GM21786 (cell line): ENCODE results near the gene DHRS7B.

Experiments
- ATAC-seq: cut with Tn5 transposase; IDR thresholded peaks from one replicate; pipeline ENCODE4 v1.9.1; 2021; ENCODE audit not compliant: unreplicated experiment

Gene DHRS7B

DNA sequence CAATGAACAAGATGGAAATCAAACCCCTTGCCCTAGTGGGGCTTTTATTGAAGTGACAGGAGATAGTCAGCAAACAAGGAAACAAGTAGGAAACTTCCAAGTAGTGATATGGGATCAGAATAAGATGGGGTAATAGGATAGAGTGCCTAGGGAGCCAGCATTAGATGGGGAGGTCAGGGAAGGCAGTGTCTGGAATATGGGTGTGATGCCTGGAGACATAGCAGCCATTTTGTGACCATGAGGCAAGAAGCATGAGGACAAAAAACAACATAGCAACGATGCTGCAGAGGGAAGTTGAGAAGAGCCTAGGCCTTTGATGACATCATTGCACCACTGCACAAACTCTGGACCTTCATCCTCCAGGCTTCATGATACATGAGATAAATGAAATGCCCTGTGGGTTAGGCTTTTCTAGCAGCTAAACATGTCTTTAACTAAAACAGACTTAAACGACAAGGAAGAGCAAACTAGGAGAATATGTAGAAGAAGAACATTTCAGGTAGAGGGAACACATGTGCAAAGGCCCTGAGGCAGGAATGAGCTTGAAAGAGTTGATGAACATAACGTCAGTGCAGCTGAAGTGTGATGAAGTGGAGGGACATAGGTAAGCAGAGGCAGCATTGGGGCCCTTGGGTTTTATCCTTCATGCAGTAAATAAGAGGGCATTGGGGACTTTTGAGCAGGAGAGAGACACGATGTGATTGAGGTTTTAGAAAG is 105.4 kb downstream of the DHRS7B start:
- ATAC-seq = no peak

GRCh38 chr17:21233581-21234347 is 107.0 kb downstream of the DHRS7B start:
- ATAC-seq = no peak

- no peak for ATAC-seq
Observed at GRCh38 chr17:21235921-21236320, 109.2 kb downstream of the DHRS7B start.

DNA sequence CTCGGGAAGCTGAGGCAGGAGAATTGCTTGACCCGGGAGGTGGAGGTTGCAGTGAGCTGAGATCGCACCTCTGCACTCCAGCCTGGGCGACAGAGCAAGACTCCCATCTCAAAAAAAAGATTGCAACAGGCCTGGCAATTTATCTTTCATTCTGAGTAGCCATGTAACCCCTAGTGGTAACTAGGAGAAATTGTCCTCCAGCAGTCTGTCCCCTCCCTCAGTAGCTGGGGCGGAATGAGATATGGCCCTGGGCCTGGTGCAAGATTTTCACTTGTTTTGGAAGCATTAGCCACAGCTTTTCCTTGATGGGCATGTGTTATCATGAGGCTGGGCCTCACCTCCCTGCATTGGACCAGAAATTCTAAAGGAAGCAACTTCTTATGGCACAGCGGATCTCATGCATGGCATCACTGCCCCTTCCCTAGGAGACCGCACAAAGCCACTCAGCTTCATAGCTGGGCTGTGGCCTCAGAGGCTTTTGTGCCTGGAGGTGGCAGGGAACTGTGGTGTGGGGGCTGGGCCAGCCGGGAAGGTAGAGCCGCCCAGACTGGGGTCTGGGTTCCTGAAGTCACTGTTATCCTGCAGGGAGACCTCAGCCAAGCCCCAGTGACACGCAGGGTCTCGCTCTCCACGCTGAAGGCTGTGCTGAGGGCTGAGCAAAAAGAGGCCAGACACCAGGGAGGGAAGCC is 113.1 kb downstream of the DHRS7B start:
- ATAC-seq = no peak

DNA sequence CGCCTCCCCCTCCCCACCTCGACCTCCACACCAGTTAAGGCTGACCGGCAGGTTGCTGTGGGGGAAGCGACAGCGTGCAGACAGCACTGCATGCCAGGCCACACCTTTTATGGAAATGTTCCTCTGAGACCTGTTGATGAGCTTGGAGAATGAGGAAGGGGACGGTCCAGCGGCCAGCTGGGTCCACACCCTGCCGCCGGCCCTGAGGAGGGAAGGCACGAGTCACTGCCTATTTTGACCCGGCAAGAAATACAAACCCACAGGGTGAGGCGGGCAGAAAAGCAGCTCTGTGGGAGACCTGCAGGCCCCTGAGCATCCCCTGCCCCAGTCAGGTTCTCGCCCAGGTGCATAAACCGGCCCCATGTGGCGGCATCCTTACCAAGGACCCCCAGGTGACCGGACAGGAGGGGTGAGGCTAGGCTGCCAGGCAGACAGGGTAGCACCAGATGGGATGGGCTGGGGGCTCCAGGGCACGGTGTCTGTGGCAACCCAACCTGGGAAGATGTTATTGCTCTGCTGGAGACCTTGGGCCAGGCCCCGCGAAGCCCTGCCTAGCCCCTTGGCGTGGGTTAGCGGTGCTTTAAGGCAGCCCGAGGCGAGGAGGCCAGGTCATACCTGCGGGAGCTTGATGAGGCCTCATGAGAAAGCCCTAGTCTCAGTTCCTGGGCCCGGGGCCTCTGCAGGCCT is 113.7 kb downstream of the DHRS7B start:
- no peak for ATAC-seq
